HG02840 (cell line): ENCODE results near the gene ADAMTS14.

ENCODE experiments used
- ATAC-seq: cut with Tn5 transposase; IDR thresholded peaks from one replicate; pipeline ENCODE4 v1.9.1; 2021; ENCODE audit warnings: mild to moderate bottlenecking, moderate library complexity, moderate number of reproducible peaks; ENCODE audit not compliant: unreplicated experiment, low FRiP score

ADAMTS14 gene

DNA sequence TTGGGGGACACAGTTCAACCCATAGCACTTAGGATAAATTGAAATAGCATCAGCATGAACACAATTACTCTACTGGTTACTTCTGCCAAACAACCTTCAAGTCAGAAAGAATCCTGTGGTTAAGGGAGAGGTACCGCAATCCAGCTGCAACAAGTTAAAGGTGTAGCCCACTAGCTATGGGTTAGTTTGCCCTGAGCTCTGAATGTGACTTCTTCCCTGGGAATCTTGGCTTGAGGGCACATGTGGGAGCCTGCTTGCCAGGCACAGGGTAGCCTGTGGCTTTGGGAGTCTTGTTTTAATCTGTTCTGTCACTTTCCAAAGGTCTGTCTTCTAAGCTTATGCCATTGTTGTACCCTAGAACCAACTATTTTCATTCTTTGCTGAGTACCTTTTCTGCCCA is 134.5 kb downstream of the ADAMTS14 start:
- ATAC-seq = no peak

DNA sequence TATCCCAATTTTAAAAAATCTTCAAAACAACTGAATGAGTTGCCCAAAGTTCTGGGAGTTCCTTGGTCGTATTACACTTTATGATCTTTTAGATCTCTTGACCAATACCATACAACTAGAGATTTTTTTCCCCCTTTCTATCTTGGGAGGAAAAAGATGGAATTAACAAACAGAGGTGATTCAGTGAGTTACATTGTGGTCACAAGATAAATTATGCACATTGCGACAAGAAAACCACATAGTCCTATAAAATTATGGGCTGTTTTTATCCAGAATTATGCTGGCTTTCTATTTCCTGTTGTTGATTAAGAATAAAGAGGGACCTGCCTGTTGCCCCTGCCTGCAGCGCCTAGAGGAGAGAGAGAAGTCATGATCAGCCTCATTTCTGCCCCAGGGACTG is 135.2 kb downstream of the ADAMTS14 start:
- ATAC-seq = no peak

DNA sequence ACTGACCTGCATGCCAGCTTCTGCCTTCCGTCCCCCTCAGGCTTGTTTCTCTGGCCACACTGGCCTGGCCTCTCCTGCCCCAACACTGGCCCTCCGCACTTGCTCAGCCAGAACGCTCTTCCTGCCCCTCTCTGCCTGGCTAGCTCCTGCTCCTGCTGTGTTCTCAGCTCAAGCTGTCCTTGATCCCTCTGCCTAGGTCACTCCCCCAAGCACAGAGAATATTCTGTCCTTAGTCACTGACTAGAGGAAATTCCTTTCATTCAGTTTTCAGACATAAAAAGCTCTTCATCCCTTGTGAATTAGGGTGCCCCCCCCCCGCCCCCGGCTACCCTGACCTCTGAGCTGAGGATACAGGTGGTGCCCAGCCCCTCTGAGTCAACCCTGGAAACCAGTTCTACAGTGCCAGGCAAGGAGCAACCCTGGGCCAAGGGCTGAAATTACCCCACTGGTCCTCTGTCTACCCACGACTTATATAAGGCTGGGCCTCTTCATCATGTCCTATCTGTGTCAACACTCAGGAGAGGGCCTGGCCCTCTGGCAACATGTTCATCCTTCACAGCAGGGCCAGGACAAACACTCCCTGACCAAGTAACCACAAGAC is 136.8 kb downstream of the ADAMTS14 start:
- ATAC-seq = no peak

DNA sequence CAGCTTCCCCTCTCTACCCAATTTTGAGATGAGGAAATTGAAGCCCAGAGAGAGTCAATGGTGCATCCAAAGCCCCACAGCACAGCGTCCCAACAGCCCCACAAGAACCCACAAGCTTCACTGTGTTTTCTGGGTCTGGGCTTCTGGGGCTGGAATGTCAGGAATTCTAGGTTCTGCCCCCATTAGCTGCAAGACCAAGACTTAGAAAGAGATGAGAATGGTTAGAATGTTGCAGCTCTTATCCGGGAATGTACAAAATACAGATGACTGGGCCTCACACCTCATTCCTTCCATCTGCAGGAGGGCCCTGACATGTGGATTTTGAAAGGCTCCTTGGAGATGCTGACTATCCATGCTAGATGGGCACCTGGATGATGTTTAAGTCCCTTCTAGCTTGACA is 137.4 kb downstream of the ADAMTS14 start:
- ATAC-seq = no peak

DNA sequence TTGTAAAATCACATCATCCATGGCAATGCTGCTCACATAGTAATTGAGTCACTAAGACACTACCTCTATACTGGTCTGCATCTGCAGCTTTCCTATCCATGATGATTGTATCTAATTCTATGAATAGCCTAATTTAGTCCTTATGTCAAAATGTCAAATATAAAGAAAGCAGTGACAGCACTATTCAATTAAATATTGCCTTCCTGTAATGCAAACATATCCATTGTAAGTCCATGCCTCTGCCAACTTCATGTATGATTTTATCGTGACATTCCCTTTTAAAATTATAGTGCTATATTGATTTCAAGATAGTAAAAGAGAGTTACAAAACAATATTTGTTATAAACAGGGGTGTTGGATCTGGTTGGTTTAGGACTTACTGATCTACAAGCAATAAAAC is 138.7 kb downstream of the ADAMTS14 start:
- ATAC-seq = no peak

DNA sequence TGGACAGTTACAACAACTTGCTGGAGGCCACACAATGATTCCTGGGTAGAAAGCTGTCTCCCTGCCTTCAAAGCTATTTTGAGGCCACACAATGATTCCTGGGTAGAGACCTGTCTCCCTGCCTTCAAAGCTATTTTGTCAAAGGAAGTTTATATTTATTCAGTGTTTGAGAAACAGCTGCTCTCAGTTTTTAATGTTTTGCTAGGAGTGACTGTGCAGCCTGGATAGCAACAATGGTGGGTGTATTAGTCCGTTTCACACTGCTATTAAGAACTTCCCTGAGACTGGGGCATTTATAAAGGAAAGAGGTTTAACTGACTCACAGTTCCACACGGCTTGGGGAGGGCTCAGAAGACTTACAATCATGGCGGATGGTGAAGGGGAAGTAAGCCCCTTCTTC is 139.6 kb downstream of the ADAMTS14 start:
- no peak for ATAC-seq
